Muscle of back (tissue), 11 donors: ENCODE measurements around the gene RHPN2. TPM values are rescaled to one million over a fixed set of nuclear protein-coding genes. Genes with fewer than 3 reads are reported as not detected.
"Not testable (repeated sequence)": the region's sequence is repeated elsewhere in the genome, so short reads cannot be mapped to it uniquely, and the experiment has no call there.

Experiments
- DNase-seq, 3 donors: peaks; one replicate each; pipeline versions ENCODE4 v3.0.0 to v3.0.0-alpha.2; 2013
- polyA plus RNA-seq, 10 donors: library from polyadenylated mRNA; unstranded; fragments of 120-200 nt; gene quantifications; one replicate each; pipeline ENCODE4 v1.2.1, GENCODE V29; 2013; ENCODE audit not compliant: insufficient read length in 10 of 10

The RHPN2 gene
- polyA plus RNA-seq, 10 donors = 1.1 to 2.6 (median 1.6) TPM

DNA sequence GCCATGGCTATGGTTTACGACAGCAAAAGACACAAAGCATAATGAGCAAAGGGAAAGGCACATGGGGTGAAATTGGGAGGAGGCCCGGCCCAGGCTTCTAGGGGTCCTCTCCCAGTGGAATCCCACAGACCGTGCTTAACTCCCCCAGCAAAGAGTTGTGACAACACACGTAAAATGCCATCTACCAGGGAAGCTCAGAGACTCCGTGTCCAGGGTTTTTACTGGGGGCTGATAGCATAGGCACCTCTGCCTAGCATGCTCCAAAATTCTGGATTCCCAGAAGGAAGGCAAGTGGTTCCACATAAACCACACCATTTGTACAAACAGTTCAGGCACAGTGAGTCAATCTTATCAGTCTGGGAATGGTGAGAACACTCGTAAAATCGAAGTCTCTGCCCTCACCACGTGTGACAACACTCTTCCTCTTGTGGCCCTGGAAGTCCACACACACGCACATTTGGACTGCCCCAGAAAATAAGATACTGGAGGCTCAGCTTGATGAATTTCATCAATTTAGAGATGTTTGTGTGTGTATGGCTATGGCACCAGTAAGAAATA lies 34.9 kb downstream of the RHPN2 start:
- DNase-seq = no peak

DNA sequence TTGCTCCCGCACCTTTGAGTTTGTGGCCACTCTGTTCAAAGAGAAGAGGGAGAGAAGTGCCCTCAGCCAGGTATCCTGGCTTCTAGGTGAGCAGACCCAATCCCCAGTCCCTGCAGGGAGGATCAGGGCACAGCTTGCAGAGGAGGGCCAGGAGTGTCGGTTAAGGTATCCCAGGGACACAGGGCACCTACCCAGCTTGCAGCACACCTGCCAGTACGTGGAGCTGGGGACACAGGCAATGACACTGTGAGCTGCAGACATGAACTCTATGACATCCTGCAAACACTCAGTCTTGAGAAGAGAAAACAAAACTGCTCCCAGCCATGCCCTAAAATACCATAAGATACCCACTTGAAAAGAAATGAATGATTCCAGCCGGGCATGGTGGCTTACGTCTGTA lies 38.1 kb downstream of the RHPN2 start:
- DNase-seq = not testable (repeated sequence)

DNA sequence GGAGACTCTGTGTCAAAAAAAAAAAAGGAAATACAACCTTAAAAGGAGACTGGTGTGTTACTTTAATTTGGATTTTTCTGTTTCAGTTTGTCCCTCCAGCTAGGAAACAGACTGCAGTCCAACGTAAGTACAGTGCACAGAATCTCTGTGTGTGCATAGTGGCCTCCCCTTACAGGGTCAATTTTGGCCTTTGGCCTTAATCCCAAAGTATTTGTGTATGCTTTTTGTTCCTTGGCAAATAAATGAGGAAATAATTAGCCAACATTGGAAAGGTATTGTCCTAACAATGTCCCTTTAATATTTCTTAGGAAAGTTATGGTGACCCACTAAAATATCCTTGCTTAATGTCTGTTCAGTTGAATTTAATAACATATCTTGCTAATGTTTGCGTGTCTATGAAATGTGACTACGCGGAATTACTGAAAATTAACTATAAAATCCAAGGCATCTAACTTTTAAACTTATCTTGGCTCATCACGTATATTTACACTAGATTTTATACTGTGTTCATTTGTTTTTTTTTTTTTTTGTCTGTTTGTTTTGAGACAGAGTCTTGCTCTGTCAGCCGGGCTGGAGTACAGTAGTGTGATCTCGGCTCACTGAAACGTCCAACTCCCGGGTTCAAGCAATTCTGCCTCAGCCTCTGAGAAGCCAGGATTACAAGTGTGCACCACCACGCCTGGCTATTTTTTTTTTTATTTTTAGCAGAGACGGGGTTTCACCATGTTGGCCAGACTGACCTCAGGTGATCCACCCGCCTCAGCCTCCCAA lies 39.0 kb downstream of the RHPN2 start:
- DNase-seq = not testable (repeated sequence)

DNA sequence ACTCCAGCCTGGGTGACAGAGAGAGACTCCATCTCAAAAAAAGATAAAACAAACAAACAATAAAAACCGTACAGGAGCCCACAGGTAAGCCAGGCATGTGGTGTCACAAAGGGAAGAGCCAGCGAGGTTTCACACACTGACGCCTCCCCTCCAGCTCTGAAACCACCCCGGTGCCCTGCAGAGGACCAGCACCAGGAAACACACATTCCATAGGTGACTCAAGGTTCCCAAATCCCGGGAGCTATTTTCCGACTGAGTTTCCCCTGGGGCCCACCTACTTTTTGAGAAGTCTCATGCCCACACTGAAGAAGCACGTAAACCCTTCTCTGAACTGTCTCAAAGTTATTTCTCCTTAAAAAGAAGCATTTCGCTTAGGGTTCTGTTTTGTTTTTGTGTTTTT lies 40.3 kb downstream of the RHPN2 start:
- DNase-seq = no peak

DNA sequence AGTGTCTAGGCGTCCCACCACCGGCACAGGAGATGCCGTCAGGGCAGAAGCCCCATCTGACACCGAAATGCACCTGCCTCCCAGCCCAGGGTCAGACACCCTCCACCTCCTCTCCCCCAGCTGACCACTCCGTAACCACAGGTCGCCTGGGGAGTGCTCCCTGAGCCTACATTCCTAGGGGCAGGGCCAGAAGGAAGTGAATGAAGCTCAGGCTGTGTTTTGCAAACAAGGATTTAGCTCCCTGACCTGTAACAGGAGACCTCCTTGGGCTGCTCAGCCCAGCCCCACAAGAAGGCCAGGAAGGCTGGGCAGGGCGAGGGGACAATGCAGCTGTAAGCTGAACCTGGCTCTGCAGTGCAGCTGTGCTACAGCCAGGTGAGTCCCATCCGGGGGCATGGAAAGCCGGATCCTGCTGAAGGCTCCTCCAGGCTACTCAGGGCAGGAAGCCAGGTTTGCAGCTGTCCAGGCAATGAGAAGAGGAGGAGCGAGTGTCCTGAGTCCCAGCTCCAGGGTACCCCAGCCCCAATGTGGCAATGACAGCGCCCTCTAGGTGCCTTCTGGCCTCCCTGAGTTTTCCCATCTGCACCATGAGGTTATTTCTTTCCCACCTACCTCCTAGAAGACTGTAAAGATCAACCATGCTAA lies 42.1 kb downstream of the RHPN2 start:
- DNase-seq = peak in 2 of 3 donors; percentile 2 to 4

DNA sequence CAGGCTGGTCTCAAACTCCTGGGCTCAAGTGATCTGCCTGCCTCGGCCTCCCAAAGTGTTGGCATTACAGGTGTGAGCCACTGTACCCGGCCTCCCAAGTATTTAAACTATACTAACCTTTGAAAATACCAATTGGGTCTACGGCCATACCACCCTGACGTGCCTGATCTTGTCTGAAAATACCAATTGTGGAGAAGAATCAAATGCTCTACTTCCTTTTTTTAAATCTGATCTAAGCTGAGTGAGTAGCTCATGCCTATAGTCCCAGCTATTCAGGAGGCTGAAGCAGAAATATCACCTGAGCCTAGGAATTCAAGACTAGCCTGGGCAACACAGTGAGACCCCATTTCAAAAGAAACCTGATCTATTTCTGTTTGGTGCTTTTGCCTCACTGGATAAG lies 53.8 kb downstream of the RHPN2 start:
- not testable (repeated sequence) for DNase-seq

DNA sequence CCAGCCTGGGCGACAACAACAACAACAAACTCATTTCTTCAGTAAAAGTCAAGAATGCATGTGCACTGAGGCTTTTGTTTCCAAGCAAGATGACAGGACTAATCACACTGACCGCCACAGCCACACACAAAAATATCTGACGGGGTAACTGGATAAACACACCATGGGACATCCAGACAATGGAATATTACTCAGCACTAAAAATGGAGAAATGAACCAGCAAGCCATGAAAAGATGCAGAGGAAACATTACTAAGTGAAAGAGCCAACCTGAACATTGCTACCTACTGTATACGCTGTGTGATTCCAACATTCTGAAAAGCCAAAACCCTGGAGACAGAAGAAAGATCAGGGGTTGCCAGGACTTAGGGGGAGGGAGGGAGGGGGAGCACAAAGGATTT lies 56.0 kb downstream of the RHPN2 start:
- no peak for DNase-seq

DNA sequence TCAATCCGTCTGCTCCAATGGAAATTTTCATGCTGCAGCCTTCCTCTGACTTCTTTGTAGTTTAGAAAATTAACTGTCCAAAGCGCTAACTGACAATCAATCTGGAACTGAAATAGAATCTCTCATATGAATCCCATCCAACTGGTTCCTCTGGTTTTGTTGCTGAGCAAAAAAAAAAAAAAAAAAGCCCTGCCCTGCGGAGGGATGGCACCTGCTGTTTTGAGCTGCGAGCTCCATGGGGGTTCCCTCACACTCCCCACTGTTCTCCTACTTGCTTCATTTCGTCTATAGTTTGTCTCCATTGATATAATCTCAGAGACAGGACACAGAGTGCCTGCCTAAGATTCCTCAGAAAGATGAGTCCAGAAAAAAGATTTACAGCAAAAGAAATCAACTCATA lies 59.2 kb downstream of the RHPN2 start:
- DNase-seq = no peak

DNA sequence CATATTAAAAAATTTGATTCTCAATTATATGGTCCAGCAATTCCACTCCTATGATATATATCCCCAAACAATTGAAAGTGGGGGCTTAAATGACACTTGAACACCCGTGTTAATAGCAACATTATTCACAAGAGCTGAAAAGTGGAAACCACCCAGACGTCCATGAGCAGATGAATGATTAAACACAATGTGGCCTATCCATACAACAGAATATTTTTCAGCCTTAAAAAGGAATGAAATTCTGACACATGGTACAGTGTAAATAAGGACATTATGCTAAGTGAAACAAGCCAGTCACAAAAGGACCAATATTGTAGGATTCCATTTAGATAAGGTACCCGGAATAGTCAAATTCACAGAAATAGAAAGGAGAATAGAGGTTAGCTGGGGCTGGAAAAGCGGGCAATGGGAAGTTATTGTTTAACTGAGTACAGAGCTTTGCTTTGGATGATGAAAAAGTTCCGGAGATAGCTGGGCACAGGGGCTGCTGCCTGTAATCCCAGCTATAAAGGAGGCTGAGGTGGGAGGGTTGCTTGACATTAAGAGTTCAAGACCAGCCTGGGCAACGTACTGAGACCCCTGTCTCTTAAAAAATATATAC lies 61.2 kb downstream of the RHPN2 start:
- DNase-seq = not testable (repeated sequence)

DNA sequence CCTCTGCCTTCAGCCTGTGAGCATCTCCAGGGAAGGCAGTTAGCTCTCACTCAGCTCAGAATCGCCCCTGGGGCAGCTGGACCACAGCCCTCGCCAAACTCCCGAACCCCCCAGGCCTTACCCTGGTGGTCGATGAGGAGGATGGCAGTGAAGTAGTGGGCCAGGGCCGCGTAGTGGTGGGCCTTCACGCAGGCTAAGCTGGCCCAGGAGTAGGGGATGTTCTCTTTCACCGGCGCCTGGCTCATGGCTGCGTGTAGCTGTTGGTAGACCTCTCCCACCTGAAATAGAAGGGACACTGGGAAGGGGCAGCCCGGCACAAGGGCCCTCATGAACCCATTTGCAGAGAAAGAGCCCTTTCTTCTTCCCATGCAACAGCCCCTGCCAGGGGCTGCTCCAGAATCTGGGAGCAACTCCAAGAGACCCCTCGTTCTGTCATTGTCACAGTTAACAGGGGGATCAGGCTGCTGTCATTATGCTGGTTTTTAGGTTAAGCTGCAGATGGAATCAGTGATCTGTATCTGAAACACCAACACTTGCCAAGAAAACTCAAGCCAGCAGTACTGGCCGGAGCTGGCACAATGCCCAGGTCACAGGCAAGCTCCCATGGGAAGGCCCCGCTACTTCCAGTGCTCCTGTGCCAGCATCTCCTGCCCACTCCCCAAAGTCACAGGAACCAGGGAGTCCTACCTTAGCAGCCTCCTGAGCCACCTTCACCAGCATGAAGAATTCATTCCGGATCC lies 62.4 kb downstream of the RHPN2 start:
- DNase-seq = not testable (repeated sequence)

DNA sequence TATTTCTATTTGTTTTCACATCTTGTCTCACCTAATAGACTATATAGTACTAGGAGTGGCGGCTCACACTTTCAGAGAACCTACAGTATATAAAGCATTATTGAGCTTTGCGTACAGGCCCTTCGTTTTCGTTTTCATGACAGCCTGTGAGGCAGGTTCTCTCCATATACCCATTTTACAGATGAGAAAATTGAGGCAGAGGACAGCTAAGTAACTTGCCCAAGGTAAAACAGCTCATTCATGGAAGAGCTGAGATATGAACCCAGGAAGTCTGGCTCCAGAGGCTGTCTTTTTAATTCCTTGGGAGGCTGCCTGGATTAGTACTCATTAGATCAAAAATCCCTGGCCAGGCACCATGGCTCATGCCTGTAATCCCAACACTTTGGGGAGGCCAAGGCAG lies 63.8 kb downstream of the RHPN2 start:
- no peak for DNase-seq

DNA sequence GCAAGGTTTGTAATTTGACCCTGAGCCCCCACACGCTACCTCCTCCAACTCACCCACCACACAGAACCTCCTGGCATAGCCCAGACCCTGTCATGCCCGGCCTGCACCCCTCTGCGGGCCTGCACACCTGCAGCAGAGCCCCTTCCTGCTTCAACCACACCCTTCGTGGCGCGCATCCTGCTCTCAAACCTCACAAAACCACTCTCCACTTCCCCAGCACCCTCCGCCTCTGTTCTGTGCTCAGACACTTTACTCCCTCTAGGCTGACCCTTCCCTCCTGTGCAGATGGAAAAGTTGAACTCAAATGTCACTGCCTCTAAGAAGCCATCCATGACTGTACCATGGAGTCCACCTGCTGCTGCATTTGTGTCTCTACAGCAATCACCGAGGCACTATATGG lies 64.2 kb downstream of the RHPN2 start:
- DNase-seq = no peak

DNA sequence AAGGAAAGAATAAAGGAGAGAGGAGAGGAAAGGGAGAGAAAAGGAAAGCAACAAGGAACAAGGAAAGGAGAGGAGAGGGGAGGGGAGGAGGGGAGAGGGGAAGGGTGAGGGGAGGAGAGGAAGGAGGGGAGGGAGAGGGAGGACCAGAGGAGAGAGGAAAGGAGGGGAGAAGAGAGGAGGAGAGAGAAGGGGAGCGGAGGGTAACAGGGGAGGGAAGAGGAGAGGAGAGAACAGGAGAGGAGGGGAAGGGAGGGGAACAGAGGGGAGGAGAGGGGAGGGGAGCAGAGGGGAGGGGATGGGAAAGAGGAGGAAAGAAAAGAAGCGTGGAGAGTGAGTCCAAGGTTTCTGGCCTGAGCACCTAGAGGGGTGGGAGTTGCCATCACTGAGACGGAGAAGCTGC lies 66.0 kb downstream of the RHPN2 start:
- no peak for DNase-seq

DNA sequence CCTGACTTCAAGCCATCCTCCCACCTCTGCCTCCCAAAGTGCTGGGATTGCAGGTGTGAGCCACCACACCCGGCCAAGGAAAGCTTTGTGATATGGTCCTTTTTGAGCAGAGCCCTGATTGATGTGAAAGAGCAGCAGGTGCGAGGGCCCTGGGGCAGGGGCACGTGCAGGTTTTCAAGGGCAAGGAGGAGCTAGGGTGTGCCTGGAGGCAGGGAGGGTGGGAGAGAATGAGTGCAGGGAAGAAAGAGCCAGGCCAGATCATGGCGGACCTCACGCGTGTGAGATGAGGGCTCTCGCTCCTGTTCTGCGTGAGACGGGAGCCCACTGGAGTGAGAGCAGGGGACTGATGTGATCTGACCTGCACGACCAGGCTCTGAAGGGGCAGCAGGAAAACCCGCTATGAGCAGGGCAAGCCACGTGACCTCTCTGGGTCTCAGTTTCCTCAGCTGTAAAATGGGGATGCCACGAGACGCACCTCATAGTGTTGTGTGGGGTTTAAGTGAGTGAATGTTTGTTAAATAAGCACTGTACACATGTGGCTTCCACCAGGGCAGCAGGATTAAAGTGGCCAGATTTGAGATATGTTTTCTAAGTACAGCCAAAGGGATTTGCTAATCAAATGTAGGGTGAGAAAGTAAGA lies 66.9 kb downstream of the RHPN2 start:
- DNase-seq = no peak

DNA sequence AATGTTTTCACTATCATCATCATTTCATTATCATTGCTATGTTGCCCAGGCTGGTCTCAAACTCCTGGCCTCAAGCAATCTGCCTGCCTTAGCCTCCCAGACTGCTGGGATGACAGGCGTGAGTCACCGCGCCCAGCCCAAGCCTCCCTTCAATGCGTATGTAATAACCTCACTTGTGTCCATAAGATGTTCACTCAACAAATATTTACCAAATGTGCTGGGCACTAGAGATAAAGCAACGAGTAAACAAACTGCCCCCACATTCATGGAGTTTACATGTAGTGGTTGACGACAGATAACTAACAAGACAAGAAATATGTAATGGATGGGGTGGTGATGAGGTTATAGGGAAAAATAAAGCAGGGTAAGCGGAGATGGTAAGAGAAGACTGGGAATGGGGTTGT lies 67.6 kb downstream of the RHPN2 start:
- DNase-seq = not testable (repeated sequence)

DNA sequence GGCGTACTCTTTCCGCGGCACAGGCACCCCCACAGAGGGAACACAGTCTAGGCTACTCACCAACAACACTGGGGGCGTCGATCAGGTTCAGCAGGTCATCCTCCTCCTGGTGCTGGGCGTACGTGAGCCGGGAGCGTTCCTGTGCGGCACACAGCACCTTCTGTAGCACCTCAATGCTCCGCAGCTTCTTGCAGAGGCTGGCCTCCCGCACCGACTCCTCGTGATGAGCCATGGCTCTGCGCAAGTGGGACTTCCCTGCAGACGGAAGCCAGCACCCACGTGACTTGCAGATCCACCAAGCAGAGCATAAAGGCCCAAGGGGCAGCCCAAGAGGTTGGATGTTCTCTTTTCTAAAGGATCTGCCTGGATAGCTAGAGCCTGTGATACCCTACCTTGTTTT lies 68.7 kb downstream of the RHPN2 start:
- DNase-seq = not testable (repeated sequence)

DNA sequence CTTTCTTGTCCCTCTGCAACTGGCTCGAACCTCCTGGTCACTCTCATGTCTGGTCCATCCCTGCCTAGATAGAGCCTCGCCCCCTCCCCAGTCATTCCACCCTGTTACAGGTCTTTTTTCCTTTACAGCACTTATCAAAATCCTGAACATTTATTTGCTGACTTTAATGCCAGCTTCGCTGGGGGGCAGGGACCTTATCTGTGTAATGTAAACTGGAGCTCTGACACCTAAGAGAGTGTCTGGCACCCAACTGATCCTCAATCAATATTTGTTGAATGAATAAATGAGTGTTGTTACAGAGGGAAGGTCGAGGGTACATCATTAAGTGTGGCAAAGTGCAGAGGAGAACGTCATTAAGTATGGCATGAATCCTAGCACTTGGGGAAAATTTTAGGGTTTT lies 76.0 kb downstream of the RHPN2 start:
- no peak for DNase-seq

DNA sequence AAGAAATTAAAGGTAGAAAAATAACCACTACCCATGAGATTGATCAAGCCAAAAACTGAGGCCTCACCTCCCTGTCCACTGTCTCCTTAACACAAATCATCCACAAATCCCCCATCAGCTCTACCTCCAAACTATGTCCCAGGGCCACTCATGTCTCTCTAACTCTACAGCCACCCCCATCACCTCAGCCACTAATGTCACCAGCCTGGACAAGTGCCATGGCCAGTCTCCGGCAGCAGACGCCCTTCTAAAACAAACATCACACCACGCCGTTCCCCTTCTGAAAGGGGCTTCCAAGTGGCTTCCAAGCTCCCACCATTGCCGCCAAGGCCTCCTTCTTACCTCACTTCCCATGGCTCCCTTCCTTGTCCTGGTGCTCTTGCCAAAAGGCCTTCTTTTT lies 76.4 kb downstream of the RHPN2 start:
- DNase-seq = not testable (repeated sequence)

DNA sequence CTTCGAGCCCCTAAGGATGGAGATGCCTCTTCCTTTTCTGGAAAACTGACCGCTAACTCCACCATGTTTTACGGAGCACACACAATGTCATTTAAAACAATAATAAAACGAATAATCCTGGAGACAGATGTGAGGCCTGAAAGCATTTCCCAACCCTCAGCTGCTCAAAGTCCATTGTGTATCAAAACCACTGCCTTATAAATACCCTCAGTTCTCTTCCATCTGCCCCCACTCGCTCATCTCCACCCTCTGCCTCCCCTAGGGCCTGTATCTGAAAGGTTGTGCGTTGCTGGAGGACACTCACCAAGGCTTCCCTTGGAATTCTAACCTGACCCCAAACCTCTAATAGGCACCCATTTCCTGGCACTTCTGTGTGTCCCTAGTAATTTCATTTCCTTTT lies 82.2 kb downstream of the RHPN2 start:
- not testable (repeated sequence) for DNase-seq

DNA sequence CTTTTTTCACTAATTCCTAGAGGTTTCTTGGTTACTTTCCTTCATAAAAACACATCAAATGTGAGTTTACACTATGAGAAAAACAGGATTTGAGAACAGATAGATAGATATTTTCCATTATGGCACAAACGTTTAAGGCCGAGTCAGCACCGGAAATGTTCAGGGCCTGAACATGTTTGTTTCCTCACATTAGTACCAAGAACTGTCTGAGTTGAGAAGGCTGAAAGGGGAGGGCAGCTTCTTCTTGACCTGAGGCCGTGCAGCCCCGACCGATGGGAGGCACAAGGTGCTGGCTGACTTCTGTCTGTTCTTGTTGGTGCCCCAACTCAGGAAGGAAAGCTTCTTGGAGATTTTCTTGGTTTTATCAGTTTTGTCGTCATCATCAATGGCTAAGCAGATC lies 84.9 kb downstream of the RHPN2 start:
- not testable (repeated sequence) for DNase-seq

DNA sequence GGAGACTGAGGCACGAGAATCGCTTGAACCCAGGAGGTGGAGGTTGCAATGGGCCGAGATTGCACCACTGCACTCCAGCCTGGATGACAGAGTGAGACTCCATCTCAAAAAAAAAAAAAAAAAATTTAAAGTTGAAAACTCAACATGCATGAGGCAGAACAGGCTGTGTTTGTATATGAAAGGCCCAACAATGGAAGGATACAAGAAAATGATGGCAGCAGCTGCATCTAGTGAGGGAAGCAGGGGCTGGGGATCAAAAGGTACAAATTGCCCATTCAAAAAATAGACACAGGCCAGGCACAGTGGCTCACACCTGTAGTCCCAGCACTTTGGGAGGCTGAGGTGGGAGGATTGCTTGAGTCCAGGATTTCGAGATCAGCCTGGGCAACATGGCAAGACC lies 86.9 kb downstream of the RHPN2 start:
- not testable (repeated sequence) for DNase-seq

DNA sequence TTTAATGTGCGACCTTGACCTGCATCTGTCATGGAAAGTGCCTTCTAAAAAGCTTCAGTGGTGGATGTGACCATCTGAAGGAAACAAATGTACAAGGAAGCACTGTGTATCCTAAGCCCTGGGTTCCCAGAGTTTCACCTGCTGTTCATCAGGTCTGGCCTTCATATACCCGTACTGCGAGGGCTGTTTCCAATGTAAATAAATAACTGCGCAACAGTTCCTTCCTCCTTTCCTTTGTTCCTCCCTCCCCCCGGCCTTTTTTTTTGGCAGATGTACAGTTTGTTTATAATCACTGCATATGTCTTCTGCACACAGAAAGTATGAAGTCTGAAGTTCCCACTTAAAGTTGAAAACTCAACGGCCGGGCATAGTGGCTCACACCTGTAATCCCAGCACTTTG lies 87.4 kb downstream of the RHPN2 start:
- DNase-seq = peak in 1 of 3 donors; percentile 14
